Right ventricle myocardium superior (tissue), 1 donor: ENCODE data around the gene LIMS3. TPM values are rescaled to one million over a fixed set of nuclear protein-coding genes. Genes with fewer than 3 reads are reported as not detected.
"Not testable (repeated sequence)": the region's sequence is repeated elsewhere in the genome, so short reads cannot be mapped to it uniquely, and the experiment has no call there.

ENCODE experiments used
- ATAC-seq: fragments of 200-7000 bp; cut with Tn5 transposase; one replicate; pipeline ENCODE4 v1.9.1; 2020; ENCODE audit warnings: mild to moderate bottlenecking; ENCODE audit not compliant: poor library complexity
- DNase-seq: peaks from one replicate; pipeline ENCODE4 v3.0.0-alpha.2; 2020
- intact Hi-C: fragments of 100-400 bp; cut with DNase I; formaldehyde crosslinking; loops from one replicate; pipeline ENCODE4 v1.11.2; 2022
- long read RNA-seq: library from polyadenylated mRNA; unstranded; transcript quantifications from one replicate; pipeline ENCODE4 v2.0.0, GENCODE V29; 2021
- total RNA-seq: library from RNA; stranded (reverse); fragmentation: NEBNext Ultra II Directional; extraction: Animal tissue kit (Norgen Biotek cat#: 25700); gene quantifications from one replicate; pipeline ENCODE4 v1.2.1, GENCODE V29; 2021
- donor health status: DM: no; HTN: yes; CAD: no; lungs with severe emphysema.

The LIMS3 gene, protein sequence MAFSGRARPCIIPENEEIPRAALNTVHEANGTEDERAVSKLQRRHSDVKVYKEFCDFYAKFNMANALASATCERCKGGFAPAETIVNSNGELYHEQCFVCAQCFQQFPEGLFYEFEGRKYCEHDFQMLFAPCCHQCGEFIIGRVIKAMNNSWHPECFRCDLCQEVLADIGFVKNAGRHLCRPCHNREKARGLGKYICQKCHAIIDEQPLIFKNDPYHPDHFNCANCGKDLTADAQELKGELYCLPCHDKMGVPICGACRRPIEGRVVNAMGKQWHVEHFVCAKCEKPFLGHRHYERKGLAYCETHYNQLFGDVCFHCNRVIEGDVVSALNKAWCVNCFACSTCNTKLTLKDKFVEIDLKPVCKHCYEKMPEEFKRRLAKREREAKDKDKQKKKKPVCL
- total RNA-seq, result 4.1 TPM
- long read RNA-seq, result 0 reads

GRCh38 chr2:109898462-109899336 lies at the start of gene LIMS3:
TSS of gene LIMS3 (plus strand) at chr2:109898688. CDS start at chr2:109898729, 41 bp downstream.
- ATAC-seq, result peak; percentile 97
- intact Hi-C loops, DNase-seq: not testable (repeated sequence)

- DNase-seq, intact Hi-C loops: not testable (repeated sequence)
- peak; percentile 72 for ATAC-seq
These were observed 27.2 kb upstream of the LIMS3 start for GRCh38 chr2:109871129-109871751.

- DNase-seq, intact Hi-C loops, ATAC-seq: not testable (repeated sequence)
These were observed 21.9 kb upstream of the LIMS3 start for GRCh38 chr2:109876625-109877024.

GRCh38 chr2:109882112-109882511 lies 16.4 kb upstream of the LIMS3 start:
- ATAC-seq, intact Hi-C loops, DNase-seq: not testable (repeated sequence)

- DNase-seq, ATAC-seq, intact Hi-C loops: not testable (repeated sequence)
These were observed 10.1 kb upstream of the LIMS3 start for GRCh38 chr2:109888414-109888813.

- intact Hi-C loops, DNase-seq: not testable (repeated sequence)
- ATAC-seq, result peak; percentile 71
These were observed 8.6 kb upstream of the LIMS3 start for GRCh38 chr2:109889909-109890308.

DNA sequence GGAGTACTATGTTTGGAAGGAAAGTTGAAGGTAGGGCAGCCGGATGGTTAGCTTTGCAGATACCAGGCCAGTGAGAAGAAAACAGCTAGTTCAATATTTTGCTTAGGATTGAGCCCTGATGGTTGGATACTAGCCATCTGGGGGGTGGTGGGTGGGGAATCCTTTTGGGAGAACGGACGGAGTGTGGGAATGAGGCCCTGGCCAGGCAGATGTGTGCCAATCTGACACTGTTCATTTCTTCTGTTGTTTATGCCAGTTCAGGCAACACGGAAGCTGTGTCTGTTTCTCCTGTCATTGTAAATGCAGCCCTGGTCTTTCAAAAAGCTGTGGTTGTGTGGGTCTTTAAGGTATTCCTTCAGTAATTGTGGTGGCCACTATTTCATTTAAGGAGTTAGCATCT lies 7.5 kb upstream of the LIMS3 start:
- DNase-seq, intact Hi-C loops, ATAC-seq: not testable (repeated sequence)

DNA sequence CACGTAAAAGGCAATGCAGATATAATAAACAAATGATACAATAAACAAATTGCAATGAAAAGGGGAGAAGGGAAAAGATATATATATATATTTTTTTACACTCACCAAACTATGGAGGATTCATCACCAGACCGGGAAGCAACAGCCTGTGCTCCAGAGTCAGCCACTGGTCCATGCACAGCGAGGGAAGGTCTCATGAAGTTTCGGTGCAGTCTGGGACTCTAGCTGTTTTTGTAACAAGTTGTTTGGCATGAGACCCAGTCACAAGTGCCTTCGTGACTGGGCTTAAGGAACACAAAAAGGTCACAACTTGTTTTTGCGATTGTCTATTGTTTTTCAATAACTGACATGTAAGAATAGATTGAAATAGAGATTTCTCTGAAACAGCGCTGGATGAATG lies 4.8 kb upstream of the LIMS3 start:
- intact Hi-C loops, ATAC-seq, DNase-seq: not testable (repeated sequence)

- ATAC-seq, intact Hi-C loops: not testable (repeated sequence)
These were observed 4.3 kb upstream of the LIMS3 start for GRCh38 chr2:109894141-109894540.

DNA sequence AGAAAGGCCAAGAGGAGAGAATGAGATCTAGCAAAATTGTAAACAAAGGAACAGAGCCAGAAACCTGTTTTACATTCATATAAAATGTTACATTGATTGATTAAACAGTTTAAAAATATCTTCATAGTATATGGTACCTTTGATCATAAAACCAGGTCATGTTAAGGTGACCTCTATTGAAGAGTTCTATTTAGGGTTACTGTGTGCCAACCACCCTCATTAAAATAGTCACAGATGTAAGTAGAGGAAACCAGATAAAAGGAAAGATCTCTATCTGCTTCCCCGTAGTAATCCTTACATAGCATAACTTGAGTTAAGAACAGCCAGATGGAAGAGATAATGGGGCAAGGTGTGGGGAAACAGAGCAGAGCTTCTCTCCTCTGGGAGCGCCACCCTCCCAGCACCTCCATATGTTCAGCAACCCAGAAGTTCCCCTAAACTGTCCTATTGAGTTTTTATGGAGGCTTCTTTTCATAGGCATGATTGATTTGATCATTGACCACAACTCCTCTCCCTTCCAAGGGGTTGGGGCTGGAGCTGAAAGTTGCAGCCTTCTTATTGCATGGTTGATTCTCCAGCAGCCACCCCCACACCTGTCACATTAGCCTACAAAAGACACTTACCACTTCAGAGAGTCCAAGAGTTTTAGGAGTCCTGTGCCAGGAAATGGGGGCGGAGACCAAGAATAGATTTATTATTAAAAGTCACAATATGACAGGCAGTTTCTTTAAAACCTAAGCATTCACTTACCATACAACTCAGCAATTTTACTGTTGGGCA lies 3.2 kb upstream of the LIMS3 start:
- ATAC-seq, intact Hi-C loops, DNase-seq: not testable (repeated sequence)

More at GRCh38 chr2:109894141-109894540, 4.3 kb upstream of the LIMS3 start:
- DNase-seq, result not testable (repeated sequence)

DNA sequence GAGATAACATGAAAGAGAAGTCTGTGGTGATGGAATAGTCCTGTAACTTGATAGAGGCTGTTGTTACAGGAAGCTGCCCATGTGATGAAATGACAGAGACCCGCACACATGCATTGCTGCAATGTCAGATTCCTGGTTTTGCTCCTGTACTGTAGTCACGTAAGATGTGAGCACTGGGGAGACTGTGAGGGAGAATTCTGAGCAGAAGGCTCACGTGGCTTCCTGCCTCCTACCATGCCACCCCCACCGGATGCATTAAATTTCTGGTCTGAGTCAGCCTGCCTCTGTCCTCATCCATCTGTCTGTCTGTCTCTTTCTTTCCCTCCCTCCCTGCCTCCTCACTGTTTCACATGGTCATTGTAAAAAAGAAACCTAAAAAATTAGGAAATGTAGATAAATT lies 2.3 kb upstream of the LIMS3 start:
- intact Hi-C loops, result not testable (repeated sequence)

GRCh38 chr2:109897769-109898461 lies 573 bp upstream of the LIMS3 start:
- ATAC-seq, intact Hi-C loops, DNase-seq: not testable (repeated sequence)

More for the DNA sequence above, 2.3 kb upstream of the LIMS3 start:
- not testable (repeated sequence) for DNase-seq, ATAC-seq

DNA sequence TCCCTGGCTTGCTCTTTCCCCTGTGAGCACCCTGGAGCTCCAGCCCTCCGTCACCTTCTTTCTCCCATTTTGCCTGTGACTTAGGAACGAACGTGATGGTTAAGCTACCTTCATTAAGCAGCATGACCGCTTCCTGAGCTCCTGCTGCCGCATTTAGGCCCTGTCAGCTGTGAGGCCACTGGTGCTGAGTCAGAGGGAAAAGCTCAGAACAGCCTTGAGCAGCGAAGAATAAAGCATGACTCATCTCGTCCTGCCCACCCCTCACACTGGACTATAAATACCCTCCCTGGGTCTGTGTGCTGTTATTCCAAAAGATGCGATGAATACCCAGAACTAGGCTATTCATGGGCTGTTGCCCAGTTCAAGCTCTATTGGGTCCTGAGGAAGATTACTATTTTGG lies 7.3 kb downstream of the LIMS3 start:
- peak; percentile 31 for ATAC-seq
- DNase-seq, intact Hi-C loops: not testable (repeated sequence)

- ATAC-seq, intact Hi-C loops, DNase-seq: not testable (repeated sequence)
These were observed 10.1 kb downstream of the LIMS3 start for GRCh38 chr2:109908626-109909025.

GRCh38 chr2:109910789-109911188 lies 12.3 kb downstream of the LIMS3 start:
- DNase-seq, intact Hi-C loops: not testable (repeated sequence)
- peak; percentile 90 for ATAC-seq

- intact Hi-C loops, ATAC-seq, DNase-seq: not testable (repeated sequence)
These were observed 15.4 kb downstream of the LIMS3 start for GRCh38 chr2:109913911-109914310.

DNA sequence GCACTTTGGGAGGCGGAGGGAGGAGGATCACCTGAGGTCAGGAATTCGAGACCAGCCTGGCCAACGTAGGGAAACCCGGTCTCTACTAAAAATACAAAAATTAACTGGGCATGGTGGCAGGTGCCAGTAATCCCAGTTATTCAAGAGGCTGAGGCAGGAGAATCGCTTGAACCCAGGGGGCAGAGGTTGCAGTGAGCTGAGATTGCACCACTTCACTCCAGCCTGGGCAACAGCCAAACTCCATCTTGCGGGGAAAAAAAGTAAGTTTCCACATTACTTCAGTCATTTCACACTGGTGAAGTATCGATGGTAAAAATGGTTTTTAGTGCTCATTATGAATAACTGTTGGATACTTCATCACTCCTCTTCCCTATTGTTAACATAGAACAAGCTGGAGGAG lies 16.1 kb downstream of the LIMS3 start:
- intact Hi-C loops, ATAC-seq, DNase-seq: not testable (repeated sequence)
